Measurements from ENCODE around the gene LMOD1.
"Not testable (repeated sequence)": the region's sequence is repeated elsewhere in the genome, so short reads cannot be mapped to it uniquely, and the experiment has no call there.

The LMOD1 gene

GRCh38 chr1:201945863-201946223, 505 bp downstream of the LMOD1 start:
- DNase-seq (ENCODE audit: low spot score): no peak

GRCh38 chr1:201945157-201945556, 1.2 kb downstream of the LMOD1 start:
- no peak for DNase-seq (ENCODE audit: low spot score)

GRCh38 chr1:201944639-201945038, 1.7 kb downstream of the LMOD1 start:
- no peak for DNase-seq (ENCODE audit: low spot score)

GRCh38 chr1:201944002-201944401, 2.3 kb downstream of the LMOD1 start:
- DNase-seq (ENCODE audit: low spot score): no peak

GRCh38 chr1:201942129-201942495, 4.2 kb downstream of the LMOD1 start:
- DNase-seq (ENCODE audit: low spot score): no peak

- DNase-seq (ENCODE audit: low spot score): no peak
Observed at GRCh38 chr1:201941420-201942128, 4.8 kb downstream of the LMOD1 start.

GRCh38 chr1:201940316-201940715, 6.0 kb downstream of the LMOD1 start:
- DNase-seq (ENCODE audit: low spot score): not testable (repeated sequence)

- no peak for DNase-seq (ENCODE audit: low spot score)
Observed at GRCh38 chr1:201939574-201939973, 6.8 kb downstream of the LMOD1 start.

- no peak for DNase-seq (ENCODE audit: low spot score)
Observed at GRCh38 chr1:201939148-201939547, 7.2 kb downstream of the LMOD1 start.

- DNase-seq (ENCODE audit: low spot score): no peak
Observed at GRCh38 chr1:201938440-201939035, 7.8 kb downstream of the LMOD1 start.

- DNase-seq (ENCODE audit: low spot score): peak; percentile 47
Observed at GRCh38 chr1:201937624-201938213, 8.6 kb downstream of the LMOD1 start.

- peak; percentile 19 for DNase-seq (ENCODE audit: low spot score)
Observed at GRCh38 chr1:201933840-201934430, 12.4 kb downstream of the LMOD1 start.

GRCh38 chr1:201930803-201931202, 15.5 kb downstream of the LMOD1 start:
- DNase-seq (ENCODE audit: low spot score): no peak

GRCh38 chr1:201930137-201930536, 16.2 kb downstream of the LMOD1 start:
- DNase-seq (ENCODE audit: low spot score): no peak

GRCh38 chr1:201928266-201928665, 18.1 kb downstream of the LMOD1 start:
- DNase-seq (ENCODE audit: low spot score): no peak

GRCh38 chr1:201925981-201926645, 20.2 kb downstream of the LMOD1 start:
- DNase-seq (ENCODE audit: low spot score): no peak

- DNase-seq (ENCODE audit: low spot score): no peak
Observed at GRCh38 chr1:201925301-201925567, 21.1 kb downstream of the LMOD1 start.

GRCh38 chr1:201921952-201922558, 24.3 kb downstream of the LMOD1 start:
- DNase-seq (ENCODE audit: low spot score): no peak

GRCh38 chr1:201918343-201918742, 28.0 kb downstream of the LMOD1 start:
- no peak for DNase-seq (ENCODE audit: low spot score)

- no peak for DNase-seq (ENCODE audit: low spot score)
Observed at GRCh38 chr1:201917362-201918033, 28.9 kb downstream of the LMOD1 start.

- DNase-seq (ENCODE audit: low spot score): no peak
Observed at GRCh38 chr1:201916649-201917249, 29.6 kb downstream of the LMOD1 start.

All from SW480 (cell line).